ENCODE data around the gene SNX27.
A peak's percentile ranks its signal among the peaks of the same experiment; 100 is the strongest.
"Not testable (repeated sequence)": the region's sequence is repeated elsewhere in the genome, so short reads cannot be mapped to it uniquely, and the experiment has no call there.

SNX27 gene

DNA sequence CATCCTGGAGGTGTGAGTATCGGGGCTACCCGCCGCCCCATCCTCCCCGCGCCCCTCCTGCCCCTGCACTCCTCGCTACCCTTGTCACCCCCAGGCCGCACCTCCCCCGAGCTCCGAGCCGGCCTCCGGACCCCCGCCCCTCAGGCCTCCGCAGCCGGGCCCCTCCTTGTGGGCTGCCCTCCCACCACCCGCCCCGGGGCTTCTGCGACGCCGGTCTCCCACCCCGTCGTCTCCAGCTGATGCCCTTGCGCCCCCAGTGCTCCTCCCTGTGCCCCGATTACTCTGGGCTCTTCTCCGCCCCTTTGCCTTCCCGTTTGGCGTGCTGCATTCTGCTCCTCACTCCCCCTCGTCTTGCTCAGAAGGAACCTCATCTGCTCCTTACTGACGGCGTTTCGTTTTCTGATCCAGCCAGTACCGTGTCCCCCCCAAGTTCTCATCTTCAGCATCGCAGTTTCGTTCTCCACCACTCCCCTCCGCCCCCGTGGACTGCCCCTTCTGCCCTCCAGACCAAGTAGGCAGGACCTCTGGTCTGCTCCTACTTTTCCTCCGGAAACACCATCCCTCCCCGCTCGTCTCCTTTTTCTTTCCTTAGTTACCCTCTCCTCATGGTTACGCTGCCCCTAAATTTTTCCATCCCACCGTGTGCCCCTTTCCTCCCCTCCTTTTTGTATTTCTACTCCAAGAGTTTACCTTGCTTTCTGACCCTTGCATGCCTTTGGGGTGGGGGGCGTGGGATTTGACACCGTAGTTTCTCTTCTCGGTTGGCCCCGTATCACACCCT lies 841 bp downstream of the SNX27 start:
- H3K4me3 ChIP-seq (ENCODE audit: low read length), result peak overlapping the region; percentile 89
- TF ChIP-seq, protein P1, sequence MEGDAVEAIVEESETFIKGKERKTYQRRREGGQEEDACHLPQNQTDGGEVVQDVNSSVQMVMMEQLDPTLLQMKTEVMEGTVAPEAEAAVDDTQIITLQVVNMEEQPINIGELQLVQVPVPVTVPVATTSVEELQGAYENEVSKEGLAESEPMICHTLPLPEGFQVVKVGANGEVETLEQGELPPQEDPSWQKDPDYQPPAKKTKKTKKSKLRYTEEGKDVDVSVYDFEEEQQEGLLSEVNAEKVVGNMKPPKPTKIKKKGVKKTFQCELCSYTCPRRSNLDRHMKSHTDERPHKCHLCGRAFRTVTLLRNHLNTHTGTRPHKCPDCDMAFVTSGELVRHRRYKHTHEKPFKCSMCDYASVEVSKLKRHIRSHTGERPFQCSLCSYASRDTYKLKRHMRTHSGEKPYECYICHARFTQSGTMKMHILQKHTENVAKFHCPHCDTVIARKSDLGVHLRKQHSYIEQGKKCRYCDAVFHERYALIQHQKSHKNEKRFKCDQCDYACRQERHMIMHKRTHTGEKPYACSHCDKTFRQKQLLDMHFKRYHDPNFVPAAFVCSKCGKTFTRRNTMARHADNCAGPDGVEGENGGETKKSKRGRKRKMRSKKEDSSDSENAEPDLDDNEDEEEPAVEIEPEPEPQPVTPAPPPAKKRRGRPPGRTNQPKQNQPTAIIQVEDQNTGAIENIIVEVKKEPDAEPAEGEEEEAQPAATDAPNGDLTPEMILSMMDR (conservative IDR thresholded peaks at IDR 0.05; ENCODE audit: low read length), result no peak
- DNase-seq (ENCODE audit: low read depth), result peak; percentile 16

DNA sequence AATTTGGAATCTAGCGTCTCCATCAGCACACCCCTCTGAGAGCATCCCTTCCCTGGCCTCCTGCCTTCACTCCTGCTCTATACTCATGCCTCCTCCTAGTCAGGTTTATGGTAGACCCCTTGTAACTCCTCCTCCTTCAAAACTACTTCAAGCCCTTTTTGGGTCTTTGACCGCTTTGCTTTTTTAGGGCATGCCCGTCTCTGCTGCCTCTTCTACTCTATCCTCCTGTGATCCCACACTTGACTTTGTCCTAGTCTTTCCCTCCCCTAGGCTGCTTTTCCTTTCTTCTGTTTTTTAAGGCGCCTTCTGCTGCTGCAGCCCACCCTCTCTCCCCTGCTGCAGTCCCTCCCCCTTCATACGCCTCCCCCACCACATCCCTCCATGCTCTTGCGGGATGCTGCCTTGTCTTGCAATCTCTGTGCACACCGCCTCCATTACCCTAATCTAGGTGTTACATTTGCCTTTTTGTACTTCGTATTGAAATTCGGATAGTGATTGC lies 1.5 kb downstream of the SNX27 start:
- no peak for DNase-seq (ENCODE audit: low read depth)
- TF ChIP-seq, protein P1 (conservative IDR thresholded peaks at IDR 0.05; ENCODE audit: low read length), result no peak
- peak overlapping the region; percentile 89 for H3K4me3 ChIP-seq (ENCODE audit: low read length)

DNA sequence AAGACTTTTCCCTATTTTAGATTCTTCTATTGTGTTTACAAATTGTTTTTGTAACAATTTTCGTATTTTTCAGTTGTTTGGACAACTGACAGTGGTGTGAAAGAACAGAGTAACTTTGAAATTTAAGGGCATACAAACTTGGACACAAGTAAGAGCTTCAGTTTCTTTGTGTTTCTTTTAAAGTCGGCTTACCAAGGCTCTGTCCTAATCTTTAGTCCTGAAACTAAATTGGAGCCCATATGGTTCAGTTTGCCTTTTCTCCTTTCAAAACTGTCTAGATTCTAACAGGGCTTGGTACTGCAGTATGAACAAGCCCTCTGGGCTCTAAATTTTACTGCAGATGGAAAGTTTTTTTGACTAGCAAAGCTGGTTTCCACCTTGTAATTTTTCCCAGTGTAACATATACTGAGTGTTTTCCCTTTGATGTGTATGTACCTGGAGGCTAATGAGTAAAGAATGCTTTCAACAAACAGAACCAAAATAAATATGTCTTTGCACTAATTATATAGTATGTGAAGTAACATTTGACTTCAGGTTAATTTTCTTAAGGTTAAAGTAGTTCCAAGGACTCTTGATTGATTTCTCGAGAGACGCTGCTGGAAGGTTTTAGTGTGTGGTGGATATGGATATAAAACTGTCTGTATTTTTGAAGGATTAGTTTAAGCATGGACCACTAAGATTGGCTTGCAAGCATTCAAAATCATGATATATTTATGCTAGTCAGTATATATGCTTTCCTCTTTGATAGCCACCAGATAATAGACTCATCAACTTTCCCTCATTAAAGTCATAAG lies 4.1 kb downstream of the SNX27 start:
- no peak for DNase-seq (ENCODE audit: low read depth)
- H3K4me3 ChIP-seq (ENCODE audit: low read length), result no peak overlapping the region
- TF ChIP-seq, protein P1 (conservative IDR thresholded peaks at IDR 0.05; ENCODE audit: low read length), result no peak

DNA sequence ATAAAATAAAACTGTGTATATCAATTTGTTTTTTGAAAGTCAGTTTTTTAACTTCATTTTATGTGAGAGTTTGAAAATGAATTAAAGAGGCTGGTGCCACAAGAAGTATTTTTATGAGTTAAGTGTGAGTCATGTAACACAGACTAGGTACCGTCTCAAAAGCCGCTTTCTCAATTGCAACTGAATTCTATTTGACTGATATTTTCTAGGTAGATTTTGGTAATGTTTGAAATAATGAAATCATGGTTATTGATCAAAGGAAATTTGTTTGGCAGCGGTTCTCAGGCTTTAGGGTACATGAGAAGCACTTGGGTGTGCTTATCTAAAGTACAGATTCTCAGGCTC lies 4.6 kb downstream of the SNX27 start:
- no peak overlapping the region for H3K4me3 ChIP-seq (ENCODE audit: low read length)
- TF ChIP-seq, protein P1 (conservative IDR thresholded peaks at IDR 0.05; ENCODE audit: low read length), result no peak
- peak; percentile 17 for DNase-seq (ENCODE audit: low read depth)

DNA sequence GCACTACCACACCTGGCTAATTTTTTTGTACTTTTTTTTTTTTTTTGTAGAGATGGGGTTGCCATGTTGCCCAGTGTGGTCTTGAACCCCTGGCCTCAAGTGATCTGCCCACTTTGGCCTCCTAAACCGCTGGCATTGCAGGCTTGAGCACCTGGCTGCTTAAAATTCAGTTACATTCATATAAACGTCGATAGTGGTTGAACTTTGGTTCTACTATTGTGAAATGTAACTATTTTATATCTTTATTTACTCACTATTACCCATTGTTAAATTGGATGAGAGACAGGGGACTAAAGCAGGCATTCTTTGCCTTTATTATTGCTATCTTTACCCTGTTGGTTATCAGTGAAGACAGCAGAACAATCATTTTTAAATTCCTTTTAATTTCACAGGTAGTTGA lies 6.2 kb downstream of the SNX27 start:
- no peak overlapping the region for H3K4me3 ChIP-seq (ENCODE audit: low read length)
- TF ChIP-seq, protein P1 (conservative IDR thresholded peaks at IDR 0.05; ENCODE audit: low read length), result no peak
- DNase-seq (ENCODE audit: low read depth), result no peak

DNA sequence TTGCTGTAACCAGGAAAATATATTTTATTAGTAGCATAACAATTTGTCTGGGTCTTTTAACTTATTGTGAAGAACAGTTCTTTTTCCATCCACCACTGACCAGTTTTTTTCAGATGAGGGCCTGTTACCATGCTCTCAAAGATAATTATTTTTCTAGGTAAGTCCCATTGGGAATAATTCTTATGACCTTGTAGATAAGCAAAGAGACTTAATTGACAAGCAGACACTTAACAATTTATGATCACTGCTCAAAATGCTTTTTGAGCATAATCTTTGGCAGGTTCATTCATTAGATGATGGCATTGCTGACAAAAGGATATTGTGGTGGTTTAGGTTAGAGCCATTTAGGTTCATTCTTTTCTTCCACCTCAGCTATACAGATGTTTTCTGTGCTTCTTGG lies 6.6 kb downstream of the SNX27 start:
- TF ChIP-seq, protein P1 (conservative IDR thresholded peaks at IDR 0.05; ENCODE audit: low read length), result no peak
- no peak overlapping the region for H3K4me3 ChIP-seq (ENCODE audit: low read length)
- no peak for DNase-seq (ENCODE audit: low read depth)

DNA sequence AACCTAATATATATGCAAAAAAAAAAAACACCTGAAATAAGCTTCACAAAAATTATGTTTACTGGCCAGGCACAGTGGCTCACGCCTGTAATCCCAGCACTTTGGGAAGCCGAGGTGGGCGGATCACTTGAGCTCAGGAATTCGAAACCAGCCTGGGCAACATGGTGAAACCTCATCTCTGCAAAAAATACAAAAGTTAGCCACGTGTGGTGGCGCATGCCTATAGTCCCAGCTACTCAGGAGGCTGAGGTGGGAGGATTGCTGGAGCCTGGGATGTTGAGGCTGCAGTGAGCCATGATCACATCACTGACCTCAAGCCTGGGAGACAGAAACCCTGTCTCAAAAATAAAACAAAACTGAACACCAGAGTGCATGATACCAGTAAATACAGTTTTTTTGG lies 7.1 kb downstream of the SNX27 start:
- not testable (repeated sequence) for H3K4me3 ChIP-seq (ENCODE audit: low read length); DNase-seq (ENCODE audit: low read depth)

Measured in AG10803 (cell line).